Germinal center (tissue), 1 donor: ENCODE results near the gene KRT5.

Experiments
- DNase-seq: peaks from one replicate; pipeline ENCODE4 v3.0.0; 2012; ENCODE audit warnings: mixed read lengths, low spot score

KRT5 gene

GRCh38 chr12:52535574-52535973 is 15.4 kb upstream of the KRT5 start:
- no peak for DNase-seq

DNA sequence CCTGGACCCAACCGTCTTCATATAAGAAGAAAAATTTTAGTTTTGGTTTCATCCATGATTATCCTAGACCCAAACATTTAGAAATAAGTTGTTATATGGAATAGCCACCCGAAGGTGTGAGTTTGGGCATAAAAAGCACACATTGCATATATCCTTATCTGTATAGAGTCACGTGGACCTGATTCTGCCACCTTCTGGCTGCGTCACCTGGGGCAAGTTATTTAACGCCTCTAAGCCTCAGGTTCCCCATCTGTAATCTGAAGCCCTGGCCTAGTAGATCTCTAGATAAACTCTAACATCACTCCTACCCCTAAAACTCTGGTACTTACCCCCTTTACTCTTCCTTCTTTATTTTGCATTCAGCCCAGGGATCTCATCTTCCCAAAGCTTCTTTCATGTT is 14.3 kb upstream of the KRT5 start:
- no peak for DNase-seq

DNA sequence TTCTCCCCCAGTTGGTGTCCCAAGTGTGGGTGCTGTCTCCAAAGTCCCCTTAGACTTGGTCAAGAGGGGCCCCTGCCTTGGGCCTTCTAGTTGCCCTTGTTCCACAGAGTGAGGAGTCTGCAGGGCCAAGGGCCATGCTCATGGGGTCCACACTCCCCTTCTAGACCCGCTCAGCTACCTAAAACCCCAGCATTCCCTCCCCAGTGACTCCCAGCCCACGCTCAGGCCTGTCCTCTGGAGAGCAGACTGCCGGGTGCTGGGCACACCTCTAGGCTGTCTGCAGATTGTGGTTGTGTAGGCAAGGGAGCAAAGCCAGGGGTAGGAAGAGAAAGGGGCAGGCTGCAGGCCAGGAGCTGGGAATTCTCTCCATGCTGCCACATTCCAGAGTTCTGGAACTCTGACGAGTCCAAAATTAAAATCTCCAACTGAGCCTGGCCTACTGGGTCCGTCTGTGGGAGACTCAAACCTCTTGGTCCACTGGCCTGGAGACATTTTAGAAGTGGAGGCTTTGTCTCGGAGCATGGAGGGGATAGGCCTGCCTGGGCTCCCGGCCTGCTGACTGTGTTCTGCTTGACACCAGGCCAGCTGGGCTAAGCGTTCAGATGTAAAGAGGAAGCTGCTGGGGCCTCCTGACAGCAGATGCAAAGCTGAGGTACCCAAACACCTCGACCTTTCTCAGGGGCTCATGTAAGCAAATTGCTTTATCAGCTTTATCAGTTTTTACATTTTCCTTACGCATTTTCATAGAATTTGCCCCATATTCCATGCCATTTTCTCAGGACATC is 13.7 kb upstream of the KRT5 start:
- DNase-seq = no peak

GRCh38 chr12:52532636-52533035 is 12.4 kb upstream of the KRT5 start:
- no peak for DNase-seq

- DNase-seq = no peak
Measured at GRCh38 chr12:52531566-52532300, 11.5 kb upstream of the KRT5 start.

GRCh38 chr12:52530905-52531304 is 10.7 kb upstream of the KRT5 start:
- no peak for DNase-seq

- DNase-seq = no peak
Measured at GRCh38 chr12:52530366-52530765, 10.2 kb upstream of the KRT5 start.

- no peak for DNase-seq
Measured at GRCh38 chr12:52529846-52530245, 9.7 kb upstream of the KRT5 start.

DNA sequence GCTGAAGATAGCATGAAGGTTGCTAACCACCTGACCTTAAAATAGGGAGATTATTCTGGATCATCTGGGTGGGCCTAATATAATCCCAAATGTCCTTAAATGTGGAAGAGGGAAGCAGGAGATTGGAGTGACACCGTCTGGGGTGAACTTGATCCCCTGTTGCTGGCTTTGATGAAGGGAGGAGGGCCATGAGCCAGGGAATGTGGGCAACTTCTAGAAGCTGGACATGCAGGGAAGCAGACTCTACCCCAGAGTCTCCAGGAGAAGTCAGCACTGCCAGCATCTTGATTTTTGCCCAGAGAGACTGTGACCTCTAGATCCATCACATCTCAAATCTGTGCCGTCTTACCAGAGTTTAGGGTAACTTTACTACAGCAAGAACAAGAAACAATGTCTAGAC is 9.2 kb upstream of the KRT5 start:
- no peak for DNase-seq

DNA sequence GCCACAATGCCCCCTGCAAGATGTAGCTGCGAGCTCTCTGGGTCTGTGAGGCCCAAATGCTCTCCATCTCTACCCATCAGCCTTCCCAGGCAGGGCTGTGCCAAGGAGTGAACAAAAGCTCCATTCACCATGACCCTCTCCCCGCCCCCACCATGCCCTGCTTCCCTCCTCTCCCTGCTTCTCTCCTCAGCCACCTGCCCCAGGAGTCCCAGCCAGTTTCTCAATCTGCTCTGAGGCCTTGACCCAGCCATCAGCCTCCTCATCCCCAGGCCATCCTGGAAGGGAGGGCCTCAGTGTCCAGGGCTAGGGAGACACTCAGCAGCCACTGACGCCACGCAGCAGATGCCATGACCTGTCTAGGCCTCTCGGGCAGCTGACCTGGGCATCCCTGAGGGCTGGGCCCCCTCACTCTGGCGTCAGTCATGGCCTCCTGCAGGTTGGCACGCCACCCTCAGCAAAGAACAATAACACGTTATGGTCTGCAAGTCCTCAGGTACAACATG is 8.5 kb upstream of the KRT5 start:
- no peak for DNase-seq

DNA sequence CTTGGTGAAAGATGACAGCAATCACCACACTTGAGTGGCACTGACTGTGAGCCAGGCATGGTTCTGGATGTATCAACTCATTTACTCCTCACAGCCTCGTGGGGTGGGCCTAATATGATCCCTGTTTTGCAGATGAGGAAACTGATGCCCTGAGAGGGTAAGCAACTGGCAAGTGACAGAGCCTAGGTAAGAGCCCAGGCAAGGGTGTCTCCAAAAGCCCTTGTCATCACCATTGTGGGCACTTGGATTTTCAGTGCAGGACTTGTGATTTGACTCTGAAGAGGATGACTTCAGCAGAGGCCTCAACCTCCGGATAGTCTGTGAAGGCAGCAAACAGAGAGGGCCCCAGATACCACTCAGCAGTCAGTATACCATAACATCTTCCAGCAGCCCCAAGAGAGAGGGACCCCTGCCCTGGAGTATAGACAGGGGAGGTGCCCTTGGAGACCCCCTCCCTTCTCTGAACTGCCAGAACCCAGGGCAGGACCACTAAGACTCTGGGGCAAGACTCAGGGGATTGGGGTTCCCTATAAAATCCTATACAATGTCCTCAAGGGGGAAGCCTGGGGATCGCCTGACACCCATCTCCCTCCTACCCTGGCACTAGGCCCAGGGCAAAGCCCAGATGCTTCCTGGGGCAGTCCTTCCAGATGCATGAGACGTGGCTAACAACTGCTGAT is 7.1 kb upstream of the KRT5 start:
- DNase-seq = no peak

GRCh38 chr12:52526511-52526951 is 6.3 kb upstream of the KRT5 start:
- DNase-seq = no peak

- no peak for DNase-seq
Measured at GRCh38 chr12:52525661-52526499, 5.7 kb upstream of the KRT5 start.

GRCh38 chr12:52524898-52525591 is 4.9 kb upstream of the KRT5 start:
- no peak for DNase-seq

DNA sequence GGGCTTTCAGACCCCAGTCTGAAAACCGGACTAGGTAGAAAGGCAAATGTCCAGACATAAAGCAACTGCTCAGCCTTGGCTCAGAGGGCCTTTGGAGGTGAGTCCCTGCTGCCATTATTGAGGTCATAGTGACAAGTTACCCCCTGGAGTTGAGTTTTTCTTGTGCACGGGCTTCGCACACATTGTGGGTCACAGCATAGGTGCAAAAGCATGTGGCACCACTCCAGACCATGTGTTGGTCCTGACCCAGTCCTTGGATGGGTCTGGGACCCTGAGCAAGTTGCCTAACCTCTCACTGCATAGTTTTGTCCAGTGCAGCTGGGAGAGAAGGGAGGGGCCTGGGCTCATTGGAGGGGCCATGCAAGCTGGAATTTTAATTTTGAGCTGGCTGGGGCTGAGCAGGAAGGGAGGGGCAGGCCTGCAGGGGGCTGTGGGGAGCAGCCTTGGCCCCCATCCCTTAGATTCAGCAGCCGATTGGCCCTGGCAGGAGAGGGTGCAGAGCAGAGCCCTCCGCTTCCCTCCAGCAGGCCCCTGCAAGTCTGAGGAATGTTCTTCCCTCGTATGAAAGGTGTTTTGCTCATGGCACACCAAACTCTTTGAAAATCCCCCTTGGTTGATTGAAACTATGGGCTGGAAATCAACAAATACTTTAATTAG is 4.2 kb upstream of the KRT5 start:
- no peak for DNase-seq

- no peak for DNase-seq
Measured at GRCh38 chr12:52523824-52524223, 3.6 kb upstream of the KRT5 start.

DNA sequence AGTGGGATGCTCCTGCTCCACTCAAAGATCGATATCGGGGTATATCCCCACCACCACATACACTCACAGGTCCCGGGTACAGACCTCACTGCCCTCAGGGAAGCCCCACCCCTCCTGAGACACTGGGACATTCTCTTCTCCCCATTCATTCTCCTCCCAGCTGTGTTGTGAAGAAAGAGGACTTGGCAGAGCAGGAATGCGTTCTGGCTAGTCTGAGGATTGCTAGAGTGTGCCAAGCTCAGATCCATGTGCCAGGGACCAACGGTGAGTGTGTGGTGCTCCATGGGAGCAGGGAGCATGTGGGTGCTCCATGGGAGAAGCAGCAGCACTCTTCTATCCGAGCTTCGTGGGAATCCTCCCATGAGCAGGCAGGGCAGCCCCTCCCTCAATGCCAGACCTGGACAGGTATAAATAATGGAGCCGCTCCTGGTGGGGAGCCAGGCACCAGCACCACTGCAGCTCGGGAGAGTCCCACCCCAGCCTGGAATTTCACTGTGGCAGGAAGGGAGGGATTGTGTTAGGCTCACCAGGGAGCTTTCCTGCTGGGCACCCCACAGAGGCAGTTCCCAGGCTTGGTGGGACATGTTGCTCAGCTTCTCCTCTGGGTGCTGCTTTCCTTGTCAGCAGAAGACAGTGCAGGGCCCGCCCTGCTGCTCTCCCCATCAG is 2.3 kb upstream of the KRT5 start:
- no peak for DNase-seq

GRCh38 chr12:52521568-52522266 is 1.5 kb upstream of the KRT5 start:
- DNase-seq = no peak

- DNase-seq = no peak
Measured at GRCh38 chr12:52521175-52521567, 977 bp upstream of the KRT5 start.

DNA sequence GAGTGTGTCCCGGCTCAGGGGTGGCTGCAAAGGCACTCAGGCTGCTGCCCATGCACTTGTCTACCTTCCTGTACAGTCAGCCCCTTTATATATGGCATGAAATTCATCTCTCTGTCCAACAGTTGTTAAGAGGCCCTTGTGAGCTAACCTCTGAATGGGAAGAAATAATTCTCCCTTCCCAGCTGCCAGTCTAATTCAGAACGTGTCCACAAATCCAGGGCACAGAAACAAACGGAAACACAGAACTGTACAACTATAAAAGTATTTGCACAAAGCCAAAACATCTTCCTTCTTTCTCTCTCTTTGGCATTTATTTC is 849 bp downstream of the KRT5 start:
- DNase-seq = no peak
